ENCODE results near the gene MPG. TPM values are rescaled to one million over a fixed set of nuclear protein-coding genes. Genes with fewer than 3 reads are reported as not detected.

Gene MPG
- total and polyA plus RNA-seq, 10 of the 15 experiments (the other 5 are each of a cell fraction or from before 2014, with no cell fraction given) = 0.32 to 193 (median 55.7) TPM

DNA sequence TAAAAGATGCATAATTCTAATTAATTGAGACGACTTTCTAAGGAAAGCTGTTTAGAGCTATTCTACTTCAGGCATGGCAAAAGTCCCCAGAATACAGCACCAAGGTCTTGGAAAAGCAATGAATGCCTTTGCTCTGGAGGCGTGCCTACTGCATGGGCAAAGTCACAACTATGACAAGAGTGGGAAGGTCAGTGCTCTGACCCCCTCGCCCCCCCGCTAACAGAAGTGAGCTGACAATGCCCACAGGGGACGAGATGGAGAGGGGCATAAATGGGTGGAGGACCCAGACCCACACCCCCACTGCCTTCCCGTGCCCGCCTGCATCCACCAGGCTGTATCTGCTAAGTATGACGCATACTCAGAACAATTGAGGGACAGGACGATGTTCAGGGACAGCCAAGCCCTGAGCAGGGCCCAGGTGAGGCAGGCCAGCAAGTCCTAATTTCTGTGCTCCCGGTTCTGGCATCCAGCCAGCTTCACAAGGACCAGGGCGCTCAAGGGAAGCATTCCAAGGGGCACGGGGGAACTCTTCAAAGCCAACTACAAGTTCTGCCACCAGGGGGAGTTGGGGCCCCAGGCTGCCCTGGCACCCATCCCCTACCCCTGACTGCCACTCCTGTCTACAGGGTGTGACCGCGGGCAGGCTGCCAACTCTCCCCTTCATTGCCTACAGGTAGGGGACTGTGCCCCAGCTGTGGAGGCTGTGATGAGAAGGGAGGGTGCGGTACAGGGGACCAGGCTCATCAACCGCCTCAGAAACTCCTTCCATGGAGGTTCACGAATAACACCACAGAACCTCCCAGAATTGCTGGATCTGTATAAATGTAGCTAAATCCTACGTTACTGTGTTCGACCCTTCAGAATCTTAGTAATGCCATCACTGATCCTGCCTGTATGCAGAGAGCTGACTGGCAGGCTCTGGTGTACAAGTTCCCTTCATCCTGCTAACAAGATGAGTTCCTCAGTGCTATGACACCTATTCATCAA is 39.6 kb downstream of the MPG start:
- no peak overlapping the region for H3K9ac ChIP-seq (ENCODE audit: control insufficient read depth, insufficient read depth, low read length)
- no peak overlapping the region for H3K4me3 ChIP-seq
- no peaks in the 10 kb centered on the region for H4K20me1 ChIP-seq (ENCODE audit: control insufficient read depth, insufficient read depth)
- H2AFZ ChIP-seq (ENCODE audit: control insufficient read depth, low read depth, low read length) = no peak overlapping the region
- 71% methylated on average over 19 of the region's 19 CpGs for WGBS (ENCODE audit: insufficient coverage, insufficient replicate concordance, low lambda C conversion rate, missing lambda C conversion rate)
- ChIA-PET SMC1A (ENCODE audit: uncharacterized antibody, unreplicated experiment) (interaction anchor here (0.8 to 3.3 kb wide), 4 partner anchors 16 to 245 kb away, joined by 3 to 12 read pairs (median 4); no protein-coding TSS in a partner anchor), RAD21 (ENCODE audit: unreplicated experiment) (no interaction called here), POLR2A (no interaction called here), CTCF (interaction anchor here (0.9 to 4.9 kb wide), 13 partner anchors 8 to 253 kb away, joined by 3 to 37 read pairs (median 3); partner anchors contain the start of gene MRPL28)
- no peak for FAIRE-seq
- no peaks in the 10 kb centered on the region for H3K79me2 ChIP-seq (ENCODE audit: control insufficient read depth, insufficient read depth, low read length)
- no peaks in the 10 kb centered on the region for H3K4me1 ChIP-seq (ENCODE audit: control insufficient read depth, insufficient read depth, low read length)
- intact Hi-C loops (cut with micrococcal nuclease; ENCODE audit: unreplicated experiment) (loop anchor here (2.0 kb wide), 1 partner anchor 63 kb away; the partner anchor contains the start of gene HBQ1), in situ Hi-C loops (cut with MboI) (no loop called here)
- no TSS peak for BruUV-seq (replicated peaks)
- peaks cover 8% of the 10 kb centered on the region in 2 experiments; a peak in 3 of 4 replicates for H3K36me3 ChIP-seq (ENCODE audit: control insufficient read depth in 2 of 2, insufficient read depth in 2 of 2, low read length in 1 of 2)
- no peaks in the 10 kb centered on the region for H3K9me3 ChIP-seq (replicated peaks; ENCODE audit: control insufficient read depth, insufficient read depth, low read length)
- H3K27me3 ChIP-seq (replicated peaks in 1 of 2; ENCODE audit: control insufficient read depth in 2 of 2, insufficient read depth in 2 of 2, low read length in 1 of 2) = no peaks in the 10 kb centered on the region
- no peak for DNase-seq (ENCODE audit: low read depth, low spot score)
- no peak overlapping the region for H3K4me2 ChIP-seq (ENCODE audit: control insufficient read depth, insufficient read depth)
- H3K27ac ChIP-seq (ENCODE audit: control insufficient read depth, insufficient read depth) = no peak overlapping the region
- ATAC-seq = peak; percentile 95
- TF ChIP-seq IKZF1 (conservative IDR thresholded peaks at IDR 0.05) (peak; percentile 19; the same call in 1 of the 2 replicates), LARP7 (IDR thresholded peaks at IDR 0.05) (no peak; the same call in 1 of the 2 replicates), CREM (IDR thresholded peaks at IDR 0.05; ENCODE audit: low read depth) (no peak), ESRRA (IDR thresholded peaks at IDR 0.05; ENCODE audit: low read length) (no peak), JUND (IDR thresholded peaks at IDR 0.05; ENCODE audit: low read depth, low read length) (no peak), SMC3 (IDR thresholded peaks at IDR 0.05; ENCODE audit: borderline replicate concordance, low read length) (peak; percentile 75), PAX5 (IDR thresholded peaks at IDR 0.05; ENCODE audit: borderline replicate concordance, low read depth, low read length) (no peak), EP300 (IDR thresholded peaks at IDR 0.05; ENCODE audit: borderline replicate concordance in 1 of 2, control insufficient read depth in 1 of 2, low read depth in 2 of 2, low read length in 2 of 2) (no peak), MTA2 (IDR thresholded peaks at IDR 0.05; ENCODE audit: low read depth) (0 out of 2 replicates have a peak, but pooled peaks have one; percentile 9), NFYA (IDR thresholded peaks at IDR 0.05; ENCODE audit: borderline replicate concordance, low read depth, low read length) (no peak), YY1 (IDR thresholded peaks at IDR 0.05; ENCODE audit: low read depth, low read length) (peak; percentile 37; the same call in 1 of the 2 replicates), ZNF622 (IDR thresholded peaks at IDR 0.05) (no peak), CHD1 (IDR thresholded peaks at IDR 0.05; ENCODE audit: low read depth, low read length) (no peak), CEBPB (IDR thresholded peaks at IDR 0.05; ENCODE audit: borderline replicate concordance in 1 of 2, low read depth in 2 of 2, low read length in 2 of 2) (no peak), POLR2AphosphoS5 (IDR thresholded peaks at IDR 0.05; ENCODE audit: low read length) (no peak), ZNF217 (IDR thresholded peaks at IDR 0.05) (no peak)
- TF ChIP-seq, protein P1, sequence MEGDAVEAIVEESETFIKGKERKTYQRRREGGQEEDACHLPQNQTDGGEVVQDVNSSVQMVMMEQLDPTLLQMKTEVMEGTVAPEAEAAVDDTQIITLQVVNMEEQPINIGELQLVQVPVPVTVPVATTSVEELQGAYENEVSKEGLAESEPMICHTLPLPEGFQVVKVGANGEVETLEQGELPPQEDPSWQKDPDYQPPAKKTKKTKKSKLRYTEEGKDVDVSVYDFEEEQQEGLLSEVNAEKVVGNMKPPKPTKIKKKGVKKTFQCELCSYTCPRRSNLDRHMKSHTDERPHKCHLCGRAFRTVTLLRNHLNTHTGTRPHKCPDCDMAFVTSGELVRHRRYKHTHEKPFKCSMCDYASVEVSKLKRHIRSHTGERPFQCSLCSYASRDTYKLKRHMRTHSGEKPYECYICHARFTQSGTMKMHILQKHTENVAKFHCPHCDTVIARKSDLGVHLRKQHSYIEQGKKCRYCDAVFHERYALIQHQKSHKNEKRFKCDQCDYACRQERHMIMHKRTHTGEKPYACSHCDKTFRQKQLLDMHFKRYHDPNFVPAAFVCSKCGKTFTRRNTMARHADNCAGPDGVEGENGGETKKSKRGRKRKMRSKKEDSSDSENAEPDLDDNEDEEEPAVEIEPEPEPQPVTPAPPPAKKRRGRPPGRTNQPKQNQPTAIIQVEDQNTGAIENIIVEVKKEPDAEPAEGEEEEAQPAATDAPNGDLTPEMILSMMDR (IDR thresholded peaks at IDR 0.05 in 2 of 3, conservative IDR thresholded peaks at IDR 0.05 in 1 of 3; ENCODE audit: control insufficient read depth in 2 of 3, extremely low read depth in 1 of 3, insufficient read depth in 1 of 3, low read depth in 3 of 3, low read length in 3 of 3) = peak; percentile 69 to 78 (median 71)
- TF ChIP-seq, protein P2, sequence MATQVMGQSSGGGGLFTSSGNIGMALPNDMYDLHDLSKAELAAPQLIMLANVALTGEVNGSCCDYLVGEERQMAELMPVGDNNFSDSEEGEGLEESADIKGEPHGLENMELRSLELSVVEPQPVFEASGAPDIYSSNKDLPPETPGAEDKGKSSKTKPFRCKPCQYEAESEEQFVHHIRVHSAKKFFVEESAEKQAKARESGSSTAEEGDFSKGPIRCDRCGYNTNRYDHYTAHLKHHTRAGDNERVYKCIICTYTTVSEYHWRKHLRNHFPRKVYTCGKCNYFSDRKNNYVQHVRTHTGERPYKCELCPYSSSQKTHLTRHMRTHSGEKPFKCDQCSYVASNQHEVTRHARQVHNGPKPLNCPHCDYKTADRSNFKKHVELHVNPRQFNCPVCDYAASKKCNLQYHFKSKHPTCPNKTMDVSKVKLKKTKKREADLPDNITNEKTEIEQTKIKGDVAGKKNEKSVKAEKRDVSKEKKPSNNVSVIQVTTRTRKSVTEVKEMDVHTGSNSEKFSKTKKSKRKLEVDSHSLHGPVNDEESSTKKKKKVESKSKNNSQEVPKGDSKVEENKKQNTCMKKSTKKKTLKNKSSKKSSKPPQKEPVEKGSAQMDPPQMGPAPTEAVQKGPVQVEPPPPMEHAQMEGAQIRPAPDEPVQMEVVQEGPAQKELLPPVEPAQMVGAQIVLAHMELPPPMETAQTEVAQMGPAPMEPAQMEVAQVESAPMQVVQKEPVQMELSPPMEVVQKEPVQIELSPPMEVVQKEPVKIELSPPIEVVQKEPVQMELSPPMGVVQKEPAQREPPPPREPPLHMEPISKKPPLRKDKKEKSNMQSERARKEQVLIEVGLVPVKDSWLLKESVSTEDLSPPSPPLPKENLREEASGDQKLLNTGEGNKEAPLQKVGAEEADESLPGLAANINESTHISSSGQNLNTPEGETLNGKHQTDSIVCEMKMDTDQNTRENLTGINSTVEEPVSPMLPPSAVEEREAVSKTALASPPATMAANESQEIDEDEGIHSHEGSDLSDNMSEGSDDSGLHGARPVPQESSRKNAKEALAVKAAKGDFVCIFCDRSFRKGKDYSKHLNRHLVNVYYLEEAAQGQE (IDR thresholded peaks at IDR 0.05; ENCODE audit: low read depth, low read length) = no peak

All from GM12878 (cell line).